NCI-H524 (cell line): ENCODE results near the gene FRMD4B.

Experiments
- DNase-seq, 2 experiments: peaks; one replicate each; lab custom pipeline; 2025; lab: John Stamatoyannopoulos, UW

Gene FRMD4B

GRCh38 chr3:69405067-69405466 is 19.2 kb upstream of the FRMD4B start:
- no peak for DNase-seq

- DNase-seq = no peak
Measured at GRCh38 chr3:69403454-69403853, 17.6 kb upstream of the FRMD4B start.

GRCh38 chr3:69400683-69401082 is 14.8 kb upstream of the FRMD4B start:
- peak; percentile 44 to 78 for DNase-seq

GRCh38 chr3:69392850-69393249 is 7.0 kb upstream of the FRMD4B start:
- no peak for DNase-seq

GRCh38 chr3:69392415-69392814 is 6.5 kb upstream of the FRMD4B start:
- DNase-seq = no peak

GRCh38 chr3:69391554-69391953 is 5.7 kb upstream of the FRMD4B start:
- DNase-seq = no peak

GRCh38 chr3:69390771-69391170 is 4.9 kb upstream of the FRMD4B start:
- DNase-seq = no peak

- no peak for DNase-seq
Measured at GRCh38 chr3:69389520-69390248, 3.8 kb upstream of the FRMD4B start.

- no peak for DNase-seq
Measured at GRCh38 chr3:69388241-69388640, 2.4 kb upstream of the FRMD4B start.

GRCh38 chr3:69386556-69387385 is 883 bp upstream of the FRMD4B start:
- peak in 1 of 2 experiments; percentile 28 for DNase-seq

GRCh38 chr3:69385123-69385722 is 665 bp downstream of the FRMD4B start:
- DNase-seq = peak; percentile 23 to 54

GRCh38 chr3:69384326-69384725 is 1.6 kb downstream of the FRMD4B start:
- DNase-seq = peak; percentile 17 to 69

GRCh38 chr3:69379661-69380060 is 6.2 kb downstream of the FRMD4B start:
- no peak for DNase-seq

GRCh38 chr3:69378112-69378802 is 7.6 kb downstream of the FRMD4B start:
- no peak for DNase-seq

GRCh38 chr3:69377262-69377661 is 8.6 kb downstream of the FRMD4B start:
- no peak for DNase-seq

- no peak for DNase-seq
Measured at GRCh38 chr3:69376731-69377130, 9.2 kb downstream of the FRMD4B start.

GRCh38 chr3:69371816-69372215 is 14.1 kb downstream of the FRMD4B start:
- no peak for DNase-seq

GRCh38 chr3:69370901-69371301 is 15.0 kb downstream of the FRMD4B start:
- no peak for DNase-seq

GRCh38 chr3:69370156-69370883 is 15.6 kb downstream of the FRMD4B start:
- no peak for DNase-seq

- DNase-seq = no peak
Measured at GRCh38 chr3:69368129-69368741, 17.7 kb downstream of the FRMD4B start.

- DNase-seq = no peak
Measured at GRCh38 chr3:69367586-69367985, 18.3 kb downstream of the FRMD4B start.
